ENCODE data around the gene PPM1M. TPM values are rescaled to one million over a fixed set of nuclear protein-coding genes. Genes with fewer than 3 reads are reported as not detected.

PPM1M gene
- total and polyA plus RNA-seq, 3 experiments from 2014 or later: 56.6 to 81.8 (median 60.8) TPM

GRCh38 chr3:52289338-52289746 is 43.8 kb downstream of the PPM1M start:
- no peaks in the 10 kb centered on the region for H3K9me3 ChIP-seq (ENCODE audit: low read length)
- Mint-ChIP-seq H3K36me3 (peaks cover 0 to 48% (median 8%) of the 10 kb centered on the region in 3 donors), H3K27ac (peak overlapping the region in 6 of 8 donors; percentile 29 to 100 (median 70)), H3K9me3 (no peaks in the 10 kb centered on the region), H3K4me1 (peaks cover 36 to 48% (median 39%) of the 10 kb centered on the region in 3 donors), H3K27me3 (peaks cover 0 to 3% of the 10 kb centered on the region in 2 donors), H3K4me3 (peak overlapping the region; percentile 39 to 100 (median 99))
- DNase-seq: peak in 1 of 5 donors; percentile 11
- no peak overlapping the region for H3K27ac ChIP-seq (ENCODE audit: low read depth, low read length)
- ChIA-PET CTCF (interaction anchor here (1.0 to 5.7 kb wide), 9 partner anchors 10 to 159 kb away, joined by 3 to 33 read pairs (median 7); partner anchors contain the start of gene WDR82), POLR2A (interaction anchor here (2.4 to 3.0 kb wide), 2 partner anchors 11 to 36 kb away, joined by 20 to 60 read pairs; partner anchors contain the start of gene WDR82)
- peaks cover 22% of the 10 kb centered on the region for H3K36me3 ChIP-seq (ENCODE audit: insufficient read depth, low read length)
- H3K4me1 ChIP-seq (ENCODE audit: insufficient read depth, low read length): peaks cover 31% of the 10 kb centered on the region
- no peak overlapping the region for H3K4me3 ChIP-seq (ENCODE audit: low read length)
- no peaks in the 10 kb centered on the region for H3K27me3 ChIP-seq (ENCODE audit: insufficient read depth, low read length, poor library complexity, severe bottlenecking)

GRCh38 chr3:52289747-52290595 is 44.4 kb downstream of the PPM1M start:
- peaks cover 33 to 52% (median 36%) of the 10 kb centered on the region in 3 donors for H3K4me1 Mint-ChIP-seq
- no peak overlapping the region for H3K27ac ChIP-seq (ENCODE audit: low read depth, low read length)
- POLR2A ChIA-PET: no interaction called here
- no peaks in the 10 kb centered on the region for H3K9me3 ChIP-seq (ENCODE audit: low read length)
- H3K27ac Mint-ChIP-seq: peak overlapping the region in 5 of 8 donors; percentile 29 to 100 (median 40)
- peaks cover 0 to 54% (median 8%) of the 10 kb centered on the region in 3 donors for H3K36me3 Mint-ChIP-seq
- H3K27me3 Mint-ChIP-seq: peaks cover 0 to 3% of the 10 kb centered on the region in 2 donors
- no peaks in the 10 kb centered on the region for H3K27me3 ChIP-seq (ENCODE audit: insufficient read depth, low read length, poor library complexity, severe bottlenecking)
- CTCF ChIA-PET: interaction anchor here (0.8 to 5.7 kb wide), 10 partner anchors 8 to 158 kb away, joined by 3 to 35 read pairs (median 10); partner anchors contain the start of gene WDR82
- H3K4me1 ChIP-seq (ENCODE audit: insufficient read depth, low read length): peaks cover 31% of the 10 kb centered on the region
- no peaks in the 10 kb centered on the region for H3K9me3 Mint-ChIP-seq
- H3K36me3 ChIP-seq (ENCODE audit: insufficient read depth, low read length): peaks cover 22% of the 10 kb centered on the region
- no peak for DNase-seq
- H3K4me3 Mint-ChIP-seq: peak overlapping the region in 4 of 7 donors; percentile 18 to 99 (median 62)
- H3K4me3 ChIP-seq (ENCODE audit: low read length): no peak overlapping the region

- H3K9me3 Mint-ChIP-seq: no peaks in the 10 kb centered on the region
- H3K4me1 ChIP-seq (ENCODE audit: insufficient read depth, low read length): peaks cover 31% of the 10 kb centered on the region
- ChIA-PET POLR2A (no interaction called here), CTCF (interaction anchor here (0.8 to 5.7 kb wide), 9 partner anchors 9 to 70 kb away, joined by 3 to 35 read pairs (median 4); partner anchors contain the start of genes TWF2 and WDR82)
- H3K9me3 ChIP-seq (ENCODE audit: low read length): no peaks in the 10 kb centered on the region
- H3K36me3 Mint-ChIP-seq: peaks cover 0 to 59% (median 8%) of the 10 kb centered on the region in 3 donors
- H3K27ac Mint-ChIP-seq: peak overlapping the region in 4 of 8 donors; percentile 27 to 89 (median 46)
- no peaks in the 10 kb centered on the region for H3K27me3 ChIP-seq (ENCODE audit: insufficient read depth, low read length, poor library complexity, severe bottlenecking)
- H3K36me3 ChIP-seq (ENCODE audit: insufficient read depth, low read length): peaks cover 22% of the 10 kb centered on the region
- peaks cover 0 to 3% of the 10 kb centered on the region in 2 donors for H3K27me3 Mint-ChIP-seq
- peak overlapping the region in 5 of 7 donors; percentile 15 to 78 (median 55) for H3K4me3 Mint-ChIP-seq
- peaks cover 34 to 48% (median 36%) of the 10 kb centered on the region in 3 donors for H3K4me1 Mint-ChIP-seq
- DNase-seq: no peak
- H3K27ac ChIP-seq (ENCODE audit: low read depth, low read length): no peak overlapping the region
- H3K4me3 ChIP-seq (ENCODE audit: low read length): no peak overlapping the region
These were observed 45.3 kb downstream of the PPM1M start for GRCh38 chr3:52290596-52291507.

GRCh38 chr3:52291508-52292181 is 46.1 kb downstream of the PPM1M start:
- CTCF ChIA-PET: interaction anchor here (1.0 to 5.7 kb wide), 6 partner anchors 9 to 70 kb away, joined by 4 to 35 read pairs (median 17); partner anchors contain the start of gene TWF2
- H3K4me3 Mint-ChIP-seq: peak overlapping the region in 4 of 7 donors; percentile 30 to 78 (median 60)
- POLR2A ChIA-PET: no interaction called here
- peaks cover 31 to 46% (median 35%) of the 10 kb centered on the region in 3 donors for H3K4me1 Mint-ChIP-seq
- Histone ChIP-seq H3K9me3 (ENCODE audit: low read length) (no peaks in the 10 kb centered on the region), H3K36me3 (ENCODE audit: insufficient read depth, low read length) (peaks cover 22% of the 10 kb centered on the region), H3K27me3 (ENCODE audit: insufficient read depth, low read length, poor library complexity, severe bottlenecking) (no peaks in the 10 kb centered on the region), H3K4me1 (ENCODE audit: insufficient read depth, low read length) (peaks cover 28% of the 10 kb centered on the region), H3K4me3 (ENCODE audit: low read length) (no peak overlapping the region), H3K27ac (ENCODE audit: low read depth, low read length) (no peak overlapping the region)
- H3K27me3 Mint-ChIP-seq: peaks cover 0 to 3% of the 10 kb centered on the region in 2 donors
- H3K9me3 Mint-ChIP-seq: no peaks in the 10 kb centered on the region
- peak overlapping the region in 4 of 8 donors; percentile 27 to 89 (median 46) for H3K27ac Mint-ChIP-seq
- DNase-seq: peak in 4 of 5 donors; percentile 17 to 72 (median 48)
- H3K36me3 Mint-ChIP-seq: peaks cover 0 to 63% (median 7%) of the 10 kb centered on the region in 3 donors

- no peak overlapping the region for H3K4me3 Mint-ChIP-seq
- CTCF ChIA-PET: interaction anchor here (1.0 to 5.7 kb wide), 5 partner anchors 13 to 71 kb away, joined by 4 to 35 read pairs (median 30); partner anchors contain the start of gene TWF2
- Histone ChIP-seq H3K36me3 (ENCODE audit: insufficient read depth, low read length) (peaks cover 22% of the 10 kb centered on the region), H3K4me3 (ENCODE audit: low read length) (no peak overlapping the region), H3K4me1 (ENCODE audit: insufficient read depth, low read length) (peaks cover 22% of the 10 kb centered on the region), H3K27ac (ENCODE audit: low read depth, low read length) (no peak overlapping the region), H3K27me3 (ENCODE audit: insufficient read depth, low read length, poor library complexity, severe bottlenecking) (no peaks in the 10 kb centered on the region), H3K9me3 (ENCODE audit: low read length) (no peaks in the 10 kb centered on the region)
- peak overlapping the region in 1 of 8 donors; percentile 36 for H3K27ac Mint-ChIP-seq
- POLR2A ChIA-PET: no interaction called here
- peaks cover 26 to 41% (median 29%) of the 10 kb centered on the region in 3 donors for H3K4me1 Mint-ChIP-seq
- H3K27me3 Mint-ChIP-seq: no peaks in the 10 kb centered on the region
- H3K9me3 Mint-ChIP-seq: no peaks in the 10 kb centered on the region
- no peak for DNase-seq
- peaks cover 0 to 59% (median 4%) of the 10 kb centered on the region in 3 donors for H3K36me3 Mint-ChIP-seq
These were observed 46.9 kb downstream of the PPM1M start for GRCh38 chr3:52292247-52293065.

GRCh38 chr3:52293491-52294319 is 48.1 kb downstream of the PPM1M start:
- Histone ChIP-seq H3K27me3 (ENCODE audit: insufficient read depth, low read length, poor library complexity, severe bottlenecking) (no peaks in the 10 kb centered on the region), H3K27ac (ENCODE audit: low read depth, low read length) (no peak overlapping the region), H3K36me3 (ENCODE audit: insufficient read depth, low read length) (peaks cover 22% of the 10 kb centered on the region), H3K4me3 (ENCODE audit: low read length) (no peak overlapping the region), H3K9me3 (ENCODE audit: low read length) (no peaks in the 10 kb centered on the region), H3K4me1 (ENCODE audit: insufficient read depth, low read length) (peaks cover 18% of the 10 kb centered on the region)
- POLR2A ChIA-PET: no interaction called here
- peaks cover 0 to 53% (median 4%) of the 10 kb centered on the region in 3 donors for H3K36me3 Mint-ChIP-seq
- DNase-seq: no peak
- CTCF ChIA-PET: interaction anchor here (1.6 to 5.3 kb wide), 2 partner anchors 45 to 153 kb away, joined by 3 to 35 read pairs; no protein-coding TSS in a partner anchor
- H3K4me1 Mint-ChIP-seq: peaks cover 17 to 32% (median 21%) of the 10 kb centered on the region in 3 donors
- no peaks in the 10 kb centered on the region for H3K9me3 Mint-ChIP-seq
- no peak overlapping the region for H3K4me3 Mint-ChIP-seq
- no peaks in the 10 kb centered on the region for H3K27me3 Mint-ChIP-seq
- H3K27ac Mint-ChIP-seq: peak overlapping the region in 1 of 8 donors; percentile 12

Data from CD8-positive, alpha-beta memory T cell (primary cell).